Spleen (tissue), 11 donors: ENCODE results near the gene BGLAP. TPM values are rescaled to one million over a fixed set of nuclear protein-coding genes. Genes with fewer than 3 reads are reported as not detected.

Experiments used
- DNase-seq: peaks from one replicate; pipeline ENCODE4 v3.0.0-alpha.2; 2020
- H3K27ac ChIP-seq, 8 donors: fragments of 200-600 bp; sonication (generic) in 7 of 8; 1 replicate in 4 of 8; 2 replicates in 4 of 8; pipeline versions ENCODE4 v1.5.0 to v1.8.0; 2016 to 2021; ENCODE audit warnings: inconsistent platforms in 4 of 8, mild to moderate bottlenecking in 4 of 8, moderate library complexity in 1 of 8
- H3K27me3 ChIP-seq, 7 donors: fragments of 200-600 bp; sonication (generic) in 6 of 7; replicated peaks in 1 of 7; 1 replicate in 4 of 7; 2 replicates in 3 of 7; pipeline versions ENCODE4 v1.5.0 to v1.8.0; 2016 to 2021; ENCODE audit warnings: inconsistent platforms in 3 of 7, mild to moderate bottlenecking in 1 of 7
- H3K36me3 ChIP-seq, 6 donors: fragments of 200-600 bp; sonication (generic) in 5 of 6; 1 replicate in 4 of 6; 2 replicates in 2 of 6; pipeline versions ENCODE4 v1.5.0 to v1.8.0; 2016 to 2021; ENCODE audit warnings: inconsistent platforms in 2 of 6
- H3K4me1 ChIP-seq, 6 donors: fragments of 200-600 bp; sonication (generic) in 5 of 6; 1 replicate in 3 of 6; 2 replicates in 3 of 6; pipeline versions ENCODE4 v1.5.0 to v1.8.0; 2016 to 2021; ENCODE audit warnings: inconsistent platforms in 3 of 6
- H3K4me3 ChIP-seq, 8 donors: fragments of 200-600 bp; sonication (generic) in 7 of 8; 1 replicate in 4 of 8; 2 replicates in 4 of 8; pipeline versions ENCODE4 v1.5.0 to v1.8.0; 2016 to 2021; ENCODE audit warnings: inconsistent platforms in 4 of 8, mild to moderate bottlenecking in 4 of 8, moderate library complexity in 2 of 8
- H3K9me3 ChIP-seq, 8 donors: fragments of 200-600 bp; sonication (generic) in 7 of 8; 1 replicate in 4 of 8; 2 replicates in 4 of 8; pipeline versions ENCODE4 v1.5.0 to v1.8.0; 2016 to 2021; ENCODE audit warnings: inconsistent platforms in 4 of 8
- CTCF ChIP-seq, 11 experiments: fragments of 200-600 bp in 7 of 11; fragments of 450-650 bp in 4 of 11; sonication (generic) in 4 of 11; IDR thresholded peaks in 8 of 11; conservative IDR thresholded peaks in 3 of 11; 1 replicate in 7 of 11; 2 replicates in 4 of 11; pipeline versions ENCODE4 v1.4.0 to v1.8.0; 2016 to 2021; ENCODE audit warnings: antibody characterized with exemption in 11 of 11, inconsistent platforms in 4 of 11, mild to moderate bottlenecking in 1 of 11
- POLR2A ChIP-seq, 3 donors: fragments of 450-650 bp; IDR thresholded peaks; one replicate each; pipeline ENCODE4 v1.5.1; 2017; ENCODE audit warnings: antibody characterized with exemption in 3 of 3, mild to moderate bottlenecking in 1 of 3
- POLR2AphosphoS5 ChIP-seq, 3 donors: sonication (generic); formaldehyde crosslinking; IDR thresholded peaks; one replicate each; pipeline ENCODE4 v1.5.1; 2017; ENCODE audit warnings: antibody characterized with exemption in 3 of 3
- WGBS, 5 donors: extraction: QIAGEN DNeasy Blood & Tissue Kit in 3 of 5; methylation state at CpG; one replicate each; pipeline versions ENCODE4 v1.1.5 to v1.1.7; 2013 to 2018; 5-methylcytosine and 5-hydroxymethylcytosine counted together
- intact Hi-C: fragments of 100-400 bp; cut with DNase I; formaldehyde crosslinking; loops from one replicate; pipeline ENCODE4 v1.15.0; 2023; ENCODE audit warnings: low total_unique reads
- polyA plus RNA-seq, 3 donors: library from polyadenylated mRNA; stranded (reverse); fragments of 200-250 nt; gene quantifications; one replicate each; pipeline ENCODE4 v1.2.1, GENCODE V29; 2013
- total RNA-seq, 7 donors: library from RNA; depleted of rRNA in 3 of 7; stranded (reverse); fragments of >200 nt in 3 of 7; fragmentation: NEBNext Ultra II Directional in 4 of 7; extraction: Animal tissue kit (Norgen Biotek cat#: 25700) in 4 of 7; gene quantifications; one replicate each; pipeline versions ENCODE4 v1.1.0 to v1.2.1, GENCODE V29; 2016 to 2021
- donor health status: healthy with polysubstance abuse.
- donor health status: DM: no; HTN: no; CAD: no; lungs with moderate emphysema.
- donor health status: DM: no; HTN: no; CAD: no.
- donor health status: Bipolar disorder and iron deficiency.
- donor health status: healthy.
- donor health status: DM: no; HTN: no; CAD: no.
- donor health status: DM: yes; HTN: yes; CAD: no.

Gene BGLAP
- total and polyA plus RNA-seq, 10 donors = 1.7 to 6.0 (median 2.4) TPM

GRCh38 chr1:156257711-156258110, 15.7 kb downstream of the BGLAP start:
- H3K36me3 ChIP-seq = peaks cover 7 to 100% (median 95%) of the 10 kb centered on the region in 6 donors
- peaks cover 0 to 29% (median 2%) of the 10 kb centered on the region in 6 donors for H3K4me1 ChIP-seq
- TF ChIP-seq POLR2A (IDR thresholded peaks at IDR 0.05) (no peak), POLR2AphosphoS5 (IDR thresholded peaks at IDR 0.05) (no peak), CTCF (IDR thresholded peaks at IDR 0.05 in 8 of 11, conservative IDR thresholded peaks at IDR 0.05 in 3 of 11) (no peak)
- no peaks in the 10 kb centered on the region for H3K9me3 ChIP-seq
- no peaks in the 10 kb centered on the region for H3K27me3 ChIP-seq
- no peak for DNase-seq
- WGBS, 5 donors = 78 to 86% (median 83%) methylated on average over 2 of the region's 2 CpGs
- intact Hi-C loops = no loop called here
- no peak overlapping the region for H3K27ac ChIP-seq
- H3K4me3 ChIP-seq = no peak overlapping the region

- peak overlapping the region in 2 of 8 donors; percentile 54 to 63 for H3K27ac ChIP-seq
- TF ChIP-seq CTCF (IDR thresholded peaks at IDR 0.05 in 8 of 11, conservative IDR thresholded peaks at IDR 0.05 in 3 of 11) = no peak
- peak in 1 of 3 donors; percentile 27 for TF ChIP-seq POLR2AphosphoS5 (IDR thresholded peaks at IDR 0.05)
- intact Hi-C loops = no loop called here
- H3K9me3 ChIP-seq = no peaks in the 10 kb centered on the region
- no peaks in the 10 kb centered on the region for H3K27me3 ChIP-seq
- H3K36me3 ChIP-seq = peaks cover 7 to 100% (median 95%) of the 10 kb centered on the region in 6 donors
- WGBS, 5 donors = 91 to 98% (median 95%) methylated on average over 6 to 8 of the region's 8 CpGs
- H3K4me3 ChIP-seq = no peak overlapping the region
- peaks cover 0 to 27% (median 2%) of the 10 kb centered on the region in 6 donors for H3K4me1 ChIP-seq
- DNase-seq = no peak
These were observed 16.9 kb downstream of the BGLAP start for GRCh38 chr1:156258859-156259258.

- intact Hi-C loops = no loop called here
- peaks cover 0 to 27% (median 2%) of the 10 kb centered on the region in 6 donors for H3K4me1 ChIP-seq
- H3K9me3 ChIP-seq = no peaks in the 10 kb centered on the region
- H3K27ac ChIP-seq = peak overlapping the region in 4 of 8 donors; percentile 54 to 63 (median 61)
- no peaks in the 10 kb centered on the region for H3K27me3 ChIP-seq
- TF ChIP-seq CTCF (IDR thresholded peaks at IDR 0.05 in 8 of 11, conservative IDR thresholded peaks at IDR 0.05 in 3 of 11) (no peak), POLR2AphosphoS5 (IDR thresholded peaks at IDR 0.05) (no peak), POLR2A (IDR thresholded peaks at IDR 0.05) (no peak)
- H3K4me3 ChIP-seq = no peak overlapping the region
- peaks cover 7 to 100% (median 94%) of the 10 kb centered on the region in 6 donors for H3K36me3 ChIP-seq
- no peak for DNase-seq
- WGBS, 5 donors = 75 to 85% (median 80%) methylated on average over 3 of the region's 3 CpGs
These were observed 17.8 kb downstream of the BGLAP start for GRCh38 chr1:156259805-156260204.

- no peak for TF ChIP-seq POLR2A (IDR thresholded peaks at IDR 0.05)
- no peak for TF ChIP-seq POLR2AphosphoS5 (IDR thresholded peaks at IDR 0.05)
- TF ChIP-seq CTCF (IDR thresholded peaks at IDR 0.05 in 8 of 11, conservative IDR thresholded peaks at IDR 0.05 in 3 of 11) = no peak
- 77 to 93% (median 88%) methylated on average over 1 to 2 of the region's 2 CpGs for WGBS, 5 donors
- peak overlapping the region in 4 of 8 donors; percentile 54 to 63 (median 61) for H3K27ac ChIP-seq
- no peaks in the 10 kb centered on the region for H3K27me3 ChIP-seq
- H3K4me3 ChIP-seq = no peak overlapping the region
- intact Hi-C loops = no loop called here
- peaks cover 7 to 100% (median 94%) of the 10 kb centered on the region in 6 donors for H3K36me3 ChIP-seq
- DNase-seq = no peak
- H3K4me1 ChIP-seq = peaks cover 0 to 27% (median 2%) of the 10 kb centered on the region in 6 donors
- H3K9me3 ChIP-seq = no peaks in the 10 kb centered on the region
These were observed 18.9 kb downstream of the BGLAP start for GRCh38 chr1:156260896-156261295.
